HCT116 (cell line): ENCODE data around the gene PRDX1.
"Not testable (repeated sequence)": the region's sequence is repeated elsewhere in the genome, so short reads cannot be mapped to it uniquely, and the experiment has no call there.

Experiments
- CEBPB ChIP-seq: IDR thresholded peaks from 2 replicates; pipeline ENCODE4 v1.6.1; 2012; ENCODE audit warnings: low read depth
- EZH2 ChIP-seq: fragments of 200-600 bp; sonication (generic); IDR thresholded peaks from 2 replicates; pipeline ENCODE4 v1.6.1; 2017; ENCODE audit warnings: antibody characterized with exemption, mixed run types
- EZH2phosphoT487 ChIP-seq: fragments of 200-600 bp; IDR thresholded peaks from 2 replicates; pipeline ENCODE4 v1.6.1; 2018; ENCODE audit warnings: antibody characterized with exemption, borderline replicate concordance
- POLR2A ChIP-seq: IDR thresholded peaks from 2 replicates; pipeline ENCODE4 v1.7.0; 2011; ENCODE audit warnings: borderline replicate concordance; ENCODE audit not compliant: insufficient read depth, insufficient read length; ENCODE audit errors: extremely low read depth
- SP1 ChIP-seq: IDR thresholded peaks from 2 replicates; pipeline ENCODE4 v1.6.1; 2012; ENCODE audit warnings: low read depth
- SRF ChIP-seq: IDR thresholded peaks from 2 replicates; pipeline ENCODE4 v1.6.1; 2012; ENCODE audit warnings: low read depth
- ZFX ChIP-seq: fragments of 450-650 bp; IDR thresholded peaks from 2 replicates; pipeline ENCODE4 v1.6.1; 2017
- ZNF274 ChIP-seq: fragments of 200-500 bp; sonication (Bioruptor generic); IDR thresholded peaks from 2 replicates; pipeline ENCODE4 v1.6.1; 2014; ENCODE audit warnings: mild to moderate bottlenecking, low read depth, low read length, inconsistent platforms
- TF ChIP-seq, protein P1 (sequence below), 3 experiments: fragments of 200-600 bp in 1 of 3; sonication (generic) in 1 of 3; IDR thresholded peaks in 2 of 3; conservative IDR thresholded peaks in 1 of 3; 2 replicates each; pipeline ENCODE4 v1.5.1; 2012 to 2017; ENCODE audit warnings: low read depth in 2 of 3, low read length in 2 of 3, antibody characterized with exemption in 1 of 3, borderline replicate concordance in 1 of 3, control low read depth in 1 of 3, mild to moderate bottlenecking in 1 of 3, mixed read lengths in 1 of 3, mixed run types in 1 of 3, moderate library complexity in 1 of 3; ENCODE audit not compliant: insufficient read depth in 1 of 3

DNA sequence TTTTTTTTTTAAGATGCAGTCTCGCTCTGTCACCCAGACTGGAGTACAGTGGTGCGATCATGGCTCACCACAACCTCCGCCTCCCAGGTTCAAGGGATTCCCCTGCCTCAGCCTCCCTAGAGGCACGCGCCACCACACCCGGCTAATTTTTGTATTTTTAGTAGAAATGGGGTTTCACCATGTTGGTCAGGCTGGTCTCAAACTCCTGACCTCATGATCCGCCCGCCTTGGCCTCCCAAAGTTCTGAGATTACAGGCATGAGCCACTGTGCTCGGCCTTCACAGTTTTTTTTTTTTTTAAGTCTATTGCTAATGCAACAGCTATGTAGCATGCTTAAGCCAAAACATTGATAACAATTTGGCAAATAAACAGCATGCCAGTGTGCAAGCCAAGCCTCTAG lies 54.3 kb downstream of the PRDX1 start:
- TF ChIP-seq ZFX, SP1, EZH2phosphoT487, ZNF274, SRF, POLR2A, CEBPB, EZH2: not testable (repeated sequence)
- TF ChIP-seq, protein P1, sequence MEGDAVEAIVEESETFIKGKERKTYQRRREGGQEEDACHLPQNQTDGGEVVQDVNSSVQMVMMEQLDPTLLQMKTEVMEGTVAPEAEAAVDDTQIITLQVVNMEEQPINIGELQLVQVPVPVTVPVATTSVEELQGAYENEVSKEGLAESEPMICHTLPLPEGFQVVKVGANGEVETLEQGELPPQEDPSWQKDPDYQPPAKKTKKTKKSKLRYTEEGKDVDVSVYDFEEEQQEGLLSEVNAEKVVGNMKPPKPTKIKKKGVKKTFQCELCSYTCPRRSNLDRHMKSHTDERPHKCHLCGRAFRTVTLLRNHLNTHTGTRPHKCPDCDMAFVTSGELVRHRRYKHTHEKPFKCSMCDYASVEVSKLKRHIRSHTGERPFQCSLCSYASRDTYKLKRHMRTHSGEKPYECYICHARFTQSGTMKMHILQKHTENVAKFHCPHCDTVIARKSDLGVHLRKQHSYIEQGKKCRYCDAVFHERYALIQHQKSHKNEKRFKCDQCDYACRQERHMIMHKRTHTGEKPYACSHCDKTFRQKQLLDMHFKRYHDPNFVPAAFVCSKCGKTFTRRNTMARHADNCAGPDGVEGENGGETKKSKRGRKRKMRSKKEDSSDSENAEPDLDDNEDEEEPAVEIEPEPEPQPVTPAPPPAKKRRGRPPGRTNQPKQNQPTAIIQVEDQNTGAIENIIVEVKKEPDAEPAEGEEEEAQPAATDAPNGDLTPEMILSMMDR (IDR thresholded peaks at IDR 0.05 in 2 of 3, conservative IDR thresholded peaks at IDR 0.05 in 1 of 3; ENCODE audit: borderline replicate concordance in 1 of 3, insufficient read depth in 1 of 3, low read depth in 2 of 3, low read length in 2 of 3), result not testable (repeated sequence)
